A549 (cell line): ENCODE measurements around the gene AKAP17A. TPM values are rescaled to one million over a fixed set of nuclear protein-coding genes. Genes with fewer than 3 reads are reported as not detected.

ENCODE experiments used
- ATAC-seq, 2 experiments: fragments of 200-7000 bp in 1 of 2; fragments of >200 bp in 1 of 2; cut with Nextera tagmentation in 1 of 2; cut with Tn5 transposase in 1 of 2; 3 replicates each; pipeline versions ENCODE4 v1.8.0 to v1.9.1; 2018 to 2020; ENCODE audit warnings: mild to moderate bottlenecking in 1 of 2, moderate library complexity in 1 of 2
- CTCF ChIA-PET: fragments of 300-600 bp; sonication (Branson Sonifier 250); formaldehyde crosslinking; extraction: SDS; loops from one replicate; lab custom pipeline; 2021; ENCODE audit warnings: antibody characterized with exemption, inconsistent platforms; lab: Yijun Ruan, JAX
- POLR2A ChIA-PET: fragments of 350-600 bp; formaldehyde crosslinking; extraction: SDS; loops from one replicate; lab custom pipeline; 2021; ENCODE audit warnings: antibody characterized with exemption, inconsistent platforms; lab: Yijun Ruan, JAX
- DNase-seq, 2 experiments: peaks; one replicate each; pipeline versions ENCODE4 v3.0.0 to v3.0.0-alpha.2; 2011 to 2016; ENCODE audit warnings: low read depth in 1 of 2, low spot score in 1 of 2
- FAIRE-seq: peaks from 2 replicates; lab custom pipeline; 2011; peaks lifted over from hg19 to GRCh38; lab: Jason Lieb, UNC
- H3K27ac ChIP-seq, 2 experiments: fragments of >200 bp; sonication (Bioruptor Twin); formaldehyde crosslinking; 3 replicates each; pipeline ENCODE4 v1.5.1; 2016 to 2017
- H3K4me1 ChIP-seq: fragments of >200 bp; sonication (Bioruptor Twin); formaldehyde crosslinking; 3 replicates; pipeline ENCODE4 v1.6.1; 2016
- H3K4me2 ChIP-seq: fragments of >200 bp; sonication (Bioruptor Twin); formaldehyde crosslinking; 3 replicates; pipeline ENCODE4 v1.6.1; 2016
- H3K4me3 ChIP-seq: fragments of >200 bp; sonication (Bioruptor Twin); formaldehyde crosslinking; 3 replicates; pipeline ENCODE4 v1.5.1; 2016
- H3K9me3 ChIP-seq: fragments of >200 bp; sonication (Bioruptor Twin); formaldehyde crosslinking; 3 replicates; pipeline ENCODE4 v1.6.1; 2016
- BHLHE40 ChIP-seq: IDR thresholded peaks from 2 replicates; pipeline ENCODE4 v1.6.1; 2012; ENCODE audit warnings: low read depth, low read length, inconsistent platforms
- CBX2 ChIP-seq: fragments of 200-600 bp; sonication (generic); IDR thresholded peaks from 2 replicates; pipeline ENCODE4 v1.6.1; 2016; ENCODE audit warnings: low read depth, mild to moderate bottlenecking, borderline replicate concordance
- CBX8 ChIP-seq: fragments of 200-600 bp; sonication (generic); IDR thresholded peaks from 2 replicates; pipeline ENCODE4 v1.6.1; 2016
- CEBPB ChIP-seq, 2 experiments: fragments of >200 bp in 1 of 2; sonication (Bioruptor Twin) in 1 of 2; formaldehyde crosslinking in 1 of 2; IDR thresholded peaks; 2 replicates each; pipeline ENCODE4 v1.6.1; 2012 to 2016
- CHD4 ChIP-seq: fragments of 200-600 bp; sonication (generic); IDR thresholded peaks from 2 replicates; pipeline ENCODE4 v1.6.1; 2016; ENCODE audit warnings: antibody characterized with exemption, mild to moderate bottlenecking, borderline replicate concordance
- EHMT2 ChIP-seq: fragments of 200-600 bp; sonication (generic); IDR thresholded peaks from 2 replicates; pipeline ENCODE4 v1.6.1; 2016; ENCODE audit warnings: antibody characterized with exemption, low read depth, mild to moderate bottlenecking, moderate library complexity
- HDAC2 ChIP-seq: fragments of 200-600 bp; sonication (generic); IDR thresholded peaks from 2 replicates; pipeline ENCODE4 v1.6.1; 2016
- JUN ChIP-seq, 2 experiments: fragments of >200 bp; sonication (Bioruptor Twin); formaldehyde crosslinking; IDR thresholded peaks; 2 replicates in 1 of 2; 3 replicates in 1 of 2; pipeline ENCODE4 v1.6.1; 2016 to 2017
- JUNB ChIP-seq: fragments of >200 bp; sonication (Bioruptor Twin); formaldehyde crosslinking; IDR thresholded peaks from 2 replicates; pipeline ENCODE4 v1.6.1; 2016
- MAZ ChIP-seq: fragments of 150-350 bp; IDR thresholded peaks from 2 replicates; pipeline ENCODE4 v1.6.1; 2014; ENCODE audit warnings: antibody characterized with exemption, low read depth, low read length, borderline replicate concordance
- MYC ChIP-seq: IDR thresholded peaks from 2 replicates; pipeline ENCODE4 v1.6.1; 2012; ENCODE audit warnings: mild to moderate bottlenecking, inconsistent platforms, low read length, improper control_type of control experiment, borderline replicate concordance
- RCOR1 ChIP-seq: fragments of 150-350 bp; IDR thresholded peaks from 2 replicates; pipeline ENCODE4 v1.6.1; 2014; ENCODE audit warnings: antibody characterized with exemption, low read length, low read depth
- RNF2 ChIP-seq: fragments of 200-600 bp; sonication (generic); IDR thresholded peaks from 2 replicates; pipeline ENCODE4 v1.6.1; 2016; ENCODE audit warnings: low read depth, mild to moderate bottlenecking, antibody characterized with exemption, moderate library complexity, borderline replicate concordance
- WGBS: methylation state at CpG from one replicate; pipeline ENCODE4 v1.1.6; 2017; ENCODE audit errors: missing lambda C conversion rate; 5-methylcytosine and 5-hydroxymethylcytosine counted together
- polyA plus RNA-seq, 4 experiments: library from polyadenylated mRNA; depleted of rRNA in 3 of 4; stranded (reverse); fragments of >200 nt; fragmentation: RNase III in 1 of 4; extraction: RNeasy Plus Mini Kit Qiagen cat#74134 plus additional on column Dnase treatment in 1 of 4; gene quantifications; 2 replicates in 3 of 4; 3 replicates in 1 of 4; pipeline ENCODE4 v1.2.3, GENCODE V29; 2011 to 2017
- TF ChIP-seq, protein P1 (sequence below): fragments of 250-450 bp; sonication (Bioruptor Pico); IDR thresholded peaks from 2 replicates; pipeline ENCODE4 v1.5.0; 2020; ENCODE audit warnings: low read depth, mild to moderate bottlenecking, moderate library complexity
- TF ChIP-seq, protein P2 (sequence below): fragments of 150-350 bp; IDR thresholded peaks from 2 replicates; pipeline ENCODE4 v1.6.1; 2014; ENCODE audit warnings: low read depth, mild to moderate bottlenecking, low read length
- TF ChIP-seq, protein P3 (sequence below): fragments of >200 bp; sonication (Bioruptor Twin); formaldehyde crosslinking; IDR thresholded peaks from 3 replicates; pipeline ENCODE4 v1.6.1; 2016
- TF ChIP-seq, protein P4 (sequence below): IDR thresholded peaks from 2 replicates; pipeline ENCODE4 v1.6.1; 2012
- TF ChIP-seq, protein P5 (sequence below): fragments of >200 bp; sonication (Bioruptor Twin); formaldehyde crosslinking; IDR thresholded peaks from 2 replicates; pipeline ENCODE4 v1.6.1; 2016
- TF ChIP-seq, protein P6 (sequence below): fragments of 200-600 bp; sonication (generic); IDR thresholded peaks from 2 replicates; pipeline ENCODE4 v1.6.1; 2016; ENCODE audit warnings: antibody characterized with exemption, mild to moderate bottlenecking, moderate library complexity

AKAP17A gene
- polyA plus RNA-seq, 2 of the 4 experiments (the other 2 are of a cell fraction), result 24.9 to 32.9 TPM

DNA sequence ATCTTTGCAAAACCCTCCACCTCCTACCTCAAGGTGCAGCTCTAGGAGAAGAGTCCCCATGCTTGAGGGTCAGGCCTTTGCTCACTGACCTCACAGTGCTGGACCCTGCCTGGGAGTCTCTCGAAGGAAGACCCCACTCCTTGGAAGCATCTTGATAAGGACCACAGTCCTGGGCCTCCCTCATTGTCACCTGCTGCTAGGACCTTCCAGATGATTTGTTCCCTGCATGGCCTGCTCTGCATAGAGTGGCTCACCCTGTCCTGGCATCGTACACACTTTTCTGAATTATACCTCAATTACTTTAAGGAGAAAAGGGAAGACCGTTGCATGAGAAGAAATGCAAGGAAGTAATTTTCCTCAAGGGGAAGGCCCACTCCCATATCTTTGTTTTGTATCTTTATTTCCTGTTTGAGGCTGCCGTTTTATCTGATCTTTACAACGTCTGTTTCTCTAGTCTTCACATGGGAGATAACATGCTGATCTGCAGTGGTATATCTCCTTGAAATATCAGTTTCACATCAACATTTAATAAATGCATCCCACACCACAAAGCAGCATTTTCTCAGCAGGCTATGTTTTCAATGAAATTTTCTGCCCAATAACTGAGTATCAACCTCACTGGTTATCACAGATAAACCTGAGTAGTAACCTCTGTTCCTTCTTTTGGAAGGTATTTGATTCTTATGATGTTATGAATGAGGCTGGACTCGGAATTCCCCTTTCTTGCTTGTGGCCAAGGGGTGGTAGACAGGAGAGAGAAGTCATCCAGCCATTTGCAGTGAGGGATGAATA, 15.0 kb upstream of the AKAP17A start:
- ChIA-PET POLR2A (no interaction called here), CTCF (no interaction called here)
- Histone ChIP-seq H3K9me3 (no peaks in the 10 kb centered on the region), H3K4me3 (no peak overlapping the region), H3K27ac (no peak overlapping the region), H3K4me2 (no peak overlapping the region), H3K4me1 (no peaks in the 10 kb centered on the region)
- ATAC-seq (0 out of 6 replicates have a peak, but pooled peaks of 1 of the 2 experiments have one; percentile 39), DNase-seq (no peak), FAIRE-seq (no peak)
- 17% methylated on average over 6 of the region's 6 CpGs for WGBS
- no peak for TF ChIP-seq BHLHE40
- no peak for TF ChIP-seq JUN (IDR thresholded peaks at IDR 0.05)
- TF ChIP-seq, protein P1, sequence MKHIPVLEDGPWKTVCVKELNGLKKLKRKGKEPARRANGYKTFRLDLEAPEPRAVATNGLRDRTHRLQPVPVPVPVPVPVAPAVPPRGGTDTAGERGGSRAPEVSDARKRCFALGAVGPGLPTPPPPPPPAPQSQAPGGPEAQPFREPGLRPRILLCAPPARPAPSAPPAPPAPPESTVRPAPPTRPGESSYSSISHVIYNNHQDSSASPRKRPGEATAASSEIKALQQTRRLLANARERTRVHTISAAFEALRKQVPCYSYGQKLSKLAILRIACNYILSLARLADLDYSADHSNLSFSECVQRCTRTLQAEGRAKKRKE (CRISPR knock-in tag), result no peak
- TF ChIP-seq CBX2, result no peak
- TF ChIP-seq JUNB, result no peak
- TF ChIP-seq, all 56 proteins: peak for 0

DNA sequence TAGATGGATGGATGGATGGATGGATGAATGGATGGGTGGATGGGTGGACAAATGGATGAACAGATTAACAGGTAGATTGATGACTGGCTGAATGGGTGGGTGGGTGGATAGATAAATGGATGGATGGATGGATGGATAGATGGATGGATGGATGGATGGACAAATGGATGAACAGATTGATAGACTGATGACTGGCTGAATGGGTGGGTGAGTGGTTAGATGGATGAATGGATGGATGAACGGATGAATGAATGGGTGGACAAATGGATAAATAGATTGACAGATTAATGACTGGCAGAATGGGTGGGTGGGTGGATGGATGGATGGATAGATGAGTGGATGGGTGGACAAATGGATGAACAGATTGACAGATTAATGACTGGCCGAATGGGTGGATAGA, 13.6 kb upstream of the AKAP17A start:
- no peak for FAIRE-seq

More for the DNA sequence above, 13.6 kb upstream of the AKAP17A start:
- CTCF ChIA-PET, result no interaction called here
- DNase-seq (no peak), ATAC-seq (no peak)
- no peaks in the 10 kb centered on the region for H3K9me3 ChIP-seq
- no peak overlapping the region for H3K4me2 ChIP-seq
- WGBS, result 9% methylated on average over 2 of the region's 2 CpGs
- TF ChIP-seq, protein P2, sequence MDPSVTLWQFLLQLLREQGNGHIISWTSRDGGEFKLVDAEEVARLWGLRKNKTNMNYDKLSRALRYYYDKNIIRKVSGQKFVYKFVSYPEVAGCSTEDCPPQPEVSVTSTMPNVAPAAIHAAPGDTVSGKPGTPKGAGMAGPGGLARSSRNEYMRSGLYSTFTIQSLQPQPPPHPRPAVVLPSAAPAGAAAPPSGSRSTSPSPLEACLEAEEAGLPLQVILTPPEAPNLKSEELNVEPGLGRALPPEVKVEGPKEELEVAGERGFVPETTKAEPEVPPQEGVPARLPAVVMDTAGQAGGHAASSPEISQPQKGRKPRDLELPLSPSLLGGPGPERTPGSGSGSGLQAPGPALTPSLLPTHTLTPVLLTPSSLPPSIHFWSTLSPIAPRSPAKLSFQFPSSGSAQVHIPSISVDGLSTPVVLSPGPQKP, result no peak
- TF ChIP-seq, protein P3, sequence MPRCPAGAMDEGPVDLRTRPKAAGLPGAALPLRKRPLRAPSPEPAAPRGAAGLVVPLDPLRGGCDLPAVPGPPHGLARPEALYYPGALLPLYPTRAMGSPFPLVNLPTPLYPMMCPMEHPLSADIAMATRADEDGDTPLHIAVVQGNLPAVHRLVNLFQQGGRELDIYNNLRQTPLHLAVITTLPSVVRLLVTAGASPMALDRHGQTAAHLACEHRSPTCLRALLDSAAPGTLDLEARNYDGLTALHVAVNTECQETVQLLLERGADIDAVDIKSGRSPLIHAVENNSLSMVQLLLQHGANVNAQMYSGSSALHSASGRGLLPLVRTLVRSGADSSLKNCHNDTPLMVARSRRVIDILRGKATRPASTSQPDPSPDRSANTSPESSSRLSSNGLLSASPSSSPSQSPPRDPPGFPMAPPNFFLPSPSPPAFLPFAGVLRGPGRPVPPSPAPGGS, result no peak
- no peak for TF ChIP-seq JUNB
- TF ChIP-seq, protein P4, sequence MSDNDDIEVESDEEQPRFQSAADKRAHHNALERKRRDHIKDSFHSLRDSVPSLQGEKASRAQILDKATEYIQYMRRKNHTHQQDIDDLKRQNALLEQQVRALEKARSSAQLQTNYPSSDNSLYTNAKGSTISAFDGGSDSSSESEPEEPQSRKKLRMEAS, result no peak
- no peak for TF ChIP-seq RNF2
- no peak for TF ChIP-seq HDAC2
- TF ChIP-seq JUN (IDR thresholded peaks at IDR 0.05), result no peak
- no peak for TF ChIP-seq CBX8
- no peak for TF ChIP-seq RCOR1
- TF ChIP-seq MAZ, result no peak
- TF ChIP-seq, protein P5, sequence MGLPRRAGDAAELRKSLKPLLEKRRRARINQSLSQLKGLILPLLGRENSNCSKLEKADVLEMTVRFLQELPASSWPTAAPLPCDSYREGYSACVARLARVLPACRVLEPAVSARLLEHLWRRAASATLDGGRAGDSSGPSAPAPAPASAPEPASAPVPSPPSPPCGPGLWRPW, result no peak
- TF ChIP-seq, protein P6, sequence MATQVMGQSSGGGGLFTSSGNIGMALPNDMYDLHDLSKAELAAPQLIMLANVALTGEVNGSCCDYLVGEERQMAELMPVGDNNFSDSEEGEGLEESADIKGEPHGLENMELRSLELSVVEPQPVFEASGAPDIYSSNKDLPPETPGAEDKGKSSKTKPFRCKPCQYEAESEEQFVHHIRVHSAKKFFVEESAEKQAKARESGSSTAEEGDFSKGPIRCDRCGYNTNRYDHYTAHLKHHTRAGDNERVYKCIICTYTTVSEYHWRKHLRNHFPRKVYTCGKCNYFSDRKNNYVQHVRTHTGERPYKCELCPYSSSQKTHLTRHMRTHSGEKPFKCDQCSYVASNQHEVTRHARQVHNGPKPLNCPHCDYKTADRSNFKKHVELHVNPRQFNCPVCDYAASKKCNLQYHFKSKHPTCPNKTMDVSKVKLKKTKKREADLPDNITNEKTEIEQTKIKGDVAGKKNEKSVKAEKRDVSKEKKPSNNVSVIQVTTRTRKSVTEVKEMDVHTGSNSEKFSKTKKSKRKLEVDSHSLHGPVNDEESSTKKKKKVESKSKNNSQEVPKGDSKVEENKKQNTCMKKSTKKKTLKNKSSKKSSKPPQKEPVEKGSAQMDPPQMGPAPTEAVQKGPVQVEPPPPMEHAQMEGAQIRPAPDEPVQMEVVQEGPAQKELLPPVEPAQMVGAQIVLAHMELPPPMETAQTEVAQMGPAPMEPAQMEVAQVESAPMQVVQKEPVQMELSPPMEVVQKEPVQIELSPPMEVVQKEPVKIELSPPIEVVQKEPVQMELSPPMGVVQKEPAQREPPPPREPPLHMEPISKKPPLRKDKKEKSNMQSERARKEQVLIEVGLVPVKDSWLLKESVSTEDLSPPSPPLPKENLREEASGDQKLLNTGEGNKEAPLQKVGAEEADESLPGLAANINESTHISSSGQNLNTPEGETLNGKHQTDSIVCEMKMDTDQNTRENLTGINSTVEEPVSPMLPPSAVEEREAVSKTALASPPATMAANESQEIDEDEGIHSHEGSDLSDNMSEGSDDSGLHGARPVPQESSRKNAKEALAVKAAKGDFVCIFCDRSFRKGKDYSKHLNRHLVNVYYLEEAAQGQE, result no peak
- TF ChIP-seq MYC, result no peak
- no peak for TF ChIP-seq CHD4
- TF ChIP-seq EHMT2, result no peak
- no peak for TF ChIP-seq CEBPB (IDR thresholded peaks at IDR 0.05)
- TF ChIP-seq, all 56 proteins: peak for 0
- Histone ChIP-seq H3K4me1 (peaks cover 6% of the 10 kb centered on the region; the same call in 2 of the 3 replicates), H3K4me3 (no peak overlapping the region), H3K27ac (no peak overlapping the region)
- POLR2A ChIA-PET, result no interaction called here
